ENCODE measurements around the gene KCNIP3.
"Not testable (repeated sequence)": the region's sequence is repeated elsewhere in the genome, so short reads cannot be mapped to it uniquely, and the experiment has no call there.

Gene KCNIP3

GRCh38 chr2:95372216-95372829 lies 75.2 kb downstream of the KCNIP3 start:
- DNase-seq (ENCODE audit: low read depth): no peak

GRCh38 chr2:95372845-95373244 lies 75.7 kb downstream of the KCNIP3 start:
- DNase-seq (ENCODE audit: low read depth): no peak

- DNase-seq (ENCODE audit: low read depth): no peak
These were observed 76.9 kb downstream of the KCNIP3 start for GRCh38 chr2:95374029-95374428.

- DNase-seq (ENCODE audit: low read depth): no peak
These were observed 77.3 kb downstream of the KCNIP3 start for GRCh38 chr2:95374451-95374920.

GRCh38 chr2:95374921-95375471 lies 77.8 kb downstream of the KCNIP3 start:
- no peak for DNase-seq (ENCODE audit: low read depth)

- DNase-seq (ENCODE audit: low read depth): no peak
These were observed 78.5 kb downstream of the KCNIP3 start for GRCh38 chr2:95375532-95376150.

- DNase-seq (ENCODE audit: low read depth): no peak
These were observed 79.4 kb downstream of the KCNIP3 start for GRCh38 chr2:95376311-95377215.

GRCh38 chr2:95377216-95378123 lies 80.3 kb downstream of the KCNIP3 start:
- no peak for DNase-seq (ENCODE audit: low read depth)

GRCh38 chr2:95378281-95378680 lies 81.1 kb downstream of the KCNIP3 start:
- not testable (repeated sequence) for DNase-seq (ENCODE audit: low read depth)

- DNase-seq (ENCODE audit: low read depth): no peak
These were observed 82.3 kb downstream of the KCNIP3 start for GRCh38 chr2:95379371-95379831.

- DNase-seq (ENCODE audit: low read depth): no peak
These were observed 83.1 kb downstream of the KCNIP3 start for GRCh38 chr2:95380280-95380679.

GRCh38 chr2:95380731-95381130 lies 83.6 kb downstream of the KCNIP3 start:
- no peak for DNase-seq (ENCODE audit: low read depth)

GRCh38 chr2:95381212-95382191 lies 84.4 kb downstream of the KCNIP3 start:
- DNase-seq (ENCODE audit: low read depth): no peak

- DNase-seq (ENCODE audit: low read depth): no peak
These were observed 85.0 kb downstream of the KCNIP3 start for GRCh38 chr2:95382192-95382591.

- no peak for DNase-seq (ENCODE audit: low read depth)
These were observed 85.8 kb downstream of the KCNIP3 start for GRCh38 chr2:95382686-95383634.

GRCh38 chr2:95383635-95384027 lies 86.5 kb downstream of the KCNIP3 start:
- DNase-seq (ENCODE audit: low read depth): no peak

GRCh38 chr2:95384854-95385569 lies 87.9 kb downstream of the KCNIP3 start:
- DNase-seq (ENCODE audit: low read depth): no peak

GRCh38 chr2:95385570-95385984 lies 88.4 kb downstream of the KCNIP3 start:
- no peak for DNase-seq (ENCODE audit: low read depth)
